HepG2 (cell line): ENCODE data around the gene UCN. TPM values are rescaled to one million over a fixed set of nuclear protein-coding genes. Genes with fewer than 3 reads are reported as not detected.

Experiments
- ATAD3A ChIP-seq: sonication (generic); formaldehyde crosslinking; IDR thresholded peaks from 2 replicates; pipeline ENCODE4 v1.4.0; 2020; ENCODE audit warnings: missing genetic modification reagents
- CENPX ChIP-seq: sonication (generic); formaldehyde crosslinking; IDR thresholded peaks from 2 replicates; pipeline ENCODE4 v1.9.0; 2021; ENCODE audit warnings: mild to moderate bottlenecking, missing genetic modification reagents, moderate library complexity
- CHD4 ChIP-seq: fragments of 200-600 bp; sonication (generic); IDR thresholded peaks from 2 replicates; pipeline ENCODE4 v1.7.0; 2017; ENCODE audit warnings: mild to moderate bottlenecking, low read length, borderline replicate concordance
- DMAP1 ChIP-seq: IDR thresholded peaks from 2 replicates; pipeline ENCODE4 v1.6.1; 2016
- ETV6 ChIP-seq: sonication (generic); formaldehyde crosslinking; conservative IDR thresholded peaks from 2 replicates; pipeline ENCODE4 v1.4.0; 2020; ENCODE audit warnings: missing genetic modification reagents
- GATAD1 ChIP-seq: IDR thresholded peaks from 2 replicates; pipeline ENCODE4 v1.6.1; 2016; ENCODE audit warnings: missing genetic modification reagents, missing compliant biosample characterization
- HDAC2 ChIP-seq: sonication (generic); formaldehyde crosslinking; IDR thresholded peaks from 2 replicates; pipeline ENCODE4 v1.4.0; 2020; ENCODE audit warnings: missing genetic modification reagents
- HES4 ChIP-seq: sonication (generic); formaldehyde crosslinking; IDR thresholded peaks from 2 replicates; pipeline ENCODE4 v1.9.0; 2021; ENCODE audit warnings: mild to moderate bottlenecking, missing genetic modification reagents, borderline replicate concordance
- KDM6A ChIP-seq: IDR thresholded peaks from 2 replicates; pipeline ENCODE4 v1.6.1; 2016; ENCODE audit warnings: low read depth
- MXI1 ChIP-seq: IDR thresholded peaks from 3 replicates; pipeline ENCODE4 v1.6.1; 2012; ENCODE audit warnings: low read depth, low read length, inconsistent platforms, borderline replicate concordance
- RARA ChIP-seq: IDR thresholded peaks from 2 replicates; pipeline ENCODE4 v1.6.1; 2016; ENCODE audit warnings: missing genetic modification reagents, missing compliant biosample characterization
- SIN3B ChIP-seq: fragments of 150-350 bp; IDR thresholded peaks from 2 replicates; pipeline ENCODE4 v1.6.1; 2014; ENCODE audit warnings: low read length
- ZBTB21 ChIP-seq: sonication (generic); formaldehyde crosslinking; IDR thresholded peaks from 2 replicates; pipeline ENCODE4 v1.4.0; 2020; ENCODE audit warnings: missing genetic modification reagents
- ZMAT3 ChIP-seq: sonication (generic); formaldehyde crosslinking; conservative IDR thresholded peaks from 2 replicates; pipeline ENCODE4 v1.7.0; 2021; ENCODE audit warnings: missing genetic modification reagents
- ZNF232 ChIP-seq: sonication (generic); formaldehyde crosslinking; IDR thresholded peaks from 2 replicates; pipeline ENCODE4 v1.4.0; 2020; ENCODE audit warnings: missing genetic modification reagents, borderline replicate concordance
- ZNF292 ChIP-seq: sonication (generic); formaldehyde crosslinking; IDR thresholded peaks from 2 replicates; pipeline ENCODE4 v1.8.1; 2022; ENCODE audit warnings: mild to moderate bottlenecking, low read depth, missing genetic modification reagents, borderline replicate concordance
- ZNF441 ChIP-seq: sonication (generic); formaldehyde crosslinking; IDR thresholded peaks from 2 replicates; pipeline ENCODE4 v1.7.0; 2021; ENCODE audit warnings: missing genetic modification reagents, borderline replicate concordance
- ZNF564 ChIP-seq: sonication (generic); formaldehyde crosslinking; IDR thresholded peaks from 2 replicates; pipeline ENCODE4 v1.8.1; 2023; ENCODE audit warnings: mild to moderate bottlenecking, missing genetic modification reagents
- polyA plus RNA-seq, 8 experiments: library from polyadenylated mRNA; depleted of rRNA in 3 of 8; stranded (reverse) in 7 of 8; unstranded in 1 of 8; fragments of >200 nt; fragmentation: Illumina TruSeq in 4 of 8; extraction: Trizol in 4 of 8; gene quantifications; 2 replicates each; pipeline versions ENCODE4 v1.2.1 to v1.2.3, GENCODE V29; 2011 to 2016; ENCODE audit warnings: low read depth in 4 of 8, missing spikeins in 1 of 8, mixed read lengths in 1 of 8; ENCODE audit not compliant: insufficient read depth in 1 of 8
- total RNA-seq, 5 experiments: library from RNA; depleted of rRNA; stranded (reverse); fragments of >200 nt; fragmentation: Illumina TruSeq; extraction: Trizol; gene quantifications; 2 replicates each; pipeline ENCODE4 v1.2.3, GENCODE V29; 2016; ENCODE audit warnings: low read depth in 1 of 5
- TF ChIP-seq, protein P1 (sequence below), 2 experiments: sonication (generic) in 1 of 2; formaldehyde crosslinking in 1 of 2; IDR thresholded peaks; 2 replicates each; pipeline versions ENCODE4 v1.4.0 to v1.6.1; 2018 to 2020; ENCODE audit warnings: missing genetic modification reagents in 2 of 2, borderline replicate concordance in 1 of 2, low read depth in 1 of 2, mild to moderate bottlenecking in 1 of 2, missing biosample characterization in 1 of 2
- TF ChIP-seq, protein P2 (sequence below): sonication (generic); formaldehyde crosslinking; IDR thresholded peaks from 2 replicates; pipeline ENCODE4 v1.4.0; 2020; ENCODE audit warnings: missing genetic modification reagents, borderline replicate concordance
- TF ChIP-seq, protein P3 (sequence below): sonication (generic); formaldehyde crosslinking; IDR thresholded peaks from 2 replicates; pipeline ENCODE4 v1.5.0; 2020; ENCODE audit warnings: missing genetic modification reagents

Gene UCN
- total and polyA plus RNA-seq, 2 of the 13 experiments (the other 11 are each of a cell fraction or from before 2014, with no cell fraction given), result 1.2 to 2.3 TPM

DNA sequence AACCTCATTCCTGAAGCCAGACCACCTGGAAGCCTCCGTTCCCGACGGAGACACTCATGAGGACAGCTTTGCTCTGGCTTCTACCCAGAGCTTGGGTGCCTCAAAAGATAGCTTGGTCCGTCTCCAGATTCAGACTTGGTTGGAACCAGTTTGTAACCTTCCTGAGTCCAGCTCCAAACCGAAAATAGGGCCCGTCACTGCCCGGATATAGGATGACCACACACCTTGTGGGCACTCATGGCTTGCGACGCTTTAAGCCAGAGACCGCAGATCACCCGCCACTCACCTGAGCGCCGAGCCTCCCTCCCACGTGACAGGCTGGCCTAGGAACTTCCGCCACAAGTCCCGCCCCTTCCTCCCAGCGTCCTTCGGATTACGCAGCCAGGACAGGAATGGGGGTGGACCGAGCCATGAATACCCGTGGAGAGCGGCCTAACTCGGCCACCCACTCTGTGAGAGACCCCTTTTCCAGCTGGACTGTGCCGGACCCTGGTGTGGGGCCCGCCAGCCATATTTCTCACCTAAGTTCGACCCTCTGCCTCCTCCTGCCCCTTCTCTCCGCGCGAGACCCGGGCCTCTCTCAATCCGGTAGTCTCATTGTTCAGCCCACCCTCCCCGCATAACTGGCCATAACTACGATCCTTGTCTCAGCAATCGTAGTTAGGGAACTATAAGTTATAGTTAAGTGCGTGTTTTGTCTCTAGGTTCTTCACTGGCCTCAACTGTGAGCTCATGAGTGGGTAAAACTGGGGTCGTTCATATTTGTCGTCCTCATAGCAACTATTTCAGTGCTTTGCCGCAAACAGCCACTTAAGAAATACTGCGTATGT is 14.7 kb upstream of the UCN start, which contains the start of gene MPV17 (continued):
- TF ChIP-seq, protein P1, sequence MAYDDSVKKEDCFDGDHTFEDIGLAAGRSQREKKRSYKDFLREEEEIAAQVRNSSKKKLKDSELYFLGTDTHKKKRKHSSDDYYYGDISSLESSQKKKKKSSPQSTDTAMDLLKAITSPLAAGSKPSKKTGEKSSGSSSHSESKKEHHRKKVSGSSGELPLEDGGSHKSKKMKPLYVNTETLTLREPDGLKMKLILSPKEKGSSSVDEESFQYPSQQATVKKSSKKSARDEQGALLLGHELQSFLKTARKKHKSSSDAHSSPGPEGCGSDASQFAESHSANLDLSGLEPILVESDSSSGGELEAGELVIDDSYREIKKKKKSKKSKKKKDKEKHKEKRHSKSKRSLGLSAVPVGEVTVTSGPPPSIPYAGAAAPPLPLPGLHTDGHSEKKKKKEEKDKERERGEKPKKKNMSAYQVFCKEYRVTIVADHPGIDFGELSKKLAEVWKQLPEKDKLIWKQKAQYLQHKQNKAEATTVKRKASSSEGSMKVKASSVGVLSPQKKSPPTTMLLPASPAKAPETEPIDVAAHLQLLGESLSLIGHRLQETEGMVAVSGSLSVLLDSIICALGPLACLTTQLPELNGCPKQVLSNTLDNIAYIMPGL (CRISPR knock-in tag; IDR thresholded peaks at IDR 0.05; ENCODE audit: borderline replicate concordance in 1 of 2, low read depth in 1 of 2), result peak; percentile 69 to 92
- TF ChIP-seq ZNF564 (CRISPR knock-in tag) (no peak), ZNF232 (CRISPR knock-in tag) (no peak), MXI1 (peak; percentile 95; the same call in 2 of the 3 replicates), ZBTB21 (CRISPR knock-in tag) (peak; percentile 30; the same call in 1 of the 2 replicates), HDAC2 (peak; percentile 44), CENPX (CRISPR knock-in tag) (no peak), HES4 (CRISPR knock-in tag) (peak; percentile 91; the same call in 1 of the 2 replicates), ZMAT3 (CRISPR knock-in tag) (no peak; the same call in 1 of the 2 replicates), CHD4 (0 out of 2 replicates have a peak, but pooled peaks have one; percentile 55), ETV6 (CRISPR knock-in tag) (no peak; the same call in 1 of the 2 replicates), GATAD1 (peak; percentile 97), KDM6A (CRISPR knock-in tag) (peak; percentile 45), ATAD3A (CRISPR knock-in tag) (no peak), RARA (CRISPR knock-in tag) (peak; percentile 18), DMAP1 (CRISPR knock-in tag) (peak; percentile 93; the same call in 1 of the 2 replicates), ZNF441 (peak; percentile 78; the same call in 1 of the 2 replicates), ZNF292 (CRISPR knock-in tag) (no peak; the same call in 1 of the 2 replicates), SIN3B (peak; percentile 74)
- TF ChIP-seq, protein P2, sequence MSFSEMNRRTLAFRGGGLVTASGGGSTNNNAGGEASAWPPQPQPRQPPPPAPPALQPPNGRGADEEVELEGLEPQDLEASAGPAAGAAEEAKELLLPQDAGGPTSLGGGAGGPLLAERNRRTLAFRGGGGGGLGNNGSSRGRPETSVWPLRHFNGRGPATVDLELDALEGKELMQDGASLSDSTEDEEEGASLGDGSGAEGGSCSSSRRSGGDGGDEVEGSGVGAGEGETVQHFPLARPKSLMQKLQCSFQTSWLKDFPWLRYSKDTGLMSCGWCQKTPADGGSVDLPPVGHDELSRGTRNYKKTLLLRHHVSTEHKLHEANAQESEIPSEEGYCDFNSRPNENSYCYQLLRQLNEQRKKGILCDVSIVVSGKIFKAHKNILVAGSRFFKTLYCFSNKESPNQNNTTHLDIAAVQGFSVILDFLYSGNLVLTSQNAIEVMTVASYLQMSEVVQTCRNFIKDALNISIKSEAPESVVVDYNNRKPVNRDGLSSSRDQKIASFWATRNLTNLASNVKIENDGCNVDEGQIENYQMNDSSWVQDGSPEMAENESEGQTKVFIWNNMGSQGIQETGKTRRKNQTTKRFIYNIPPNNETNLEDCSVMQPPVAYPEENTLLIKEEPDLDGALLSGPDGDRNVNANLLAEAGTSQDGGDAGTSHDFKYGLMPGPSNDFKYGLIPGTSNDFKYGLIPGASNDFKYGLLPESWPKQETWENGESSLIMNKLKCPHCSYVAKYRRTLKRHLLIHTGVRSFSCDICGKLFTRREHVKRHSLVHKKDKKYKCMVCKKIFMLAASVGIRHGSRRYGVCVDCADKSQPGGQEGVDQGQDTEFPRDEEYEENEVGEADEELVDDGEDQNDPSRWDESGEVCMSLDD (CRISPR knock-in tag), result peak; percentile 60; the same call in 1 of the 2 replicates
- TF ChIP-seq, protein P3, sequence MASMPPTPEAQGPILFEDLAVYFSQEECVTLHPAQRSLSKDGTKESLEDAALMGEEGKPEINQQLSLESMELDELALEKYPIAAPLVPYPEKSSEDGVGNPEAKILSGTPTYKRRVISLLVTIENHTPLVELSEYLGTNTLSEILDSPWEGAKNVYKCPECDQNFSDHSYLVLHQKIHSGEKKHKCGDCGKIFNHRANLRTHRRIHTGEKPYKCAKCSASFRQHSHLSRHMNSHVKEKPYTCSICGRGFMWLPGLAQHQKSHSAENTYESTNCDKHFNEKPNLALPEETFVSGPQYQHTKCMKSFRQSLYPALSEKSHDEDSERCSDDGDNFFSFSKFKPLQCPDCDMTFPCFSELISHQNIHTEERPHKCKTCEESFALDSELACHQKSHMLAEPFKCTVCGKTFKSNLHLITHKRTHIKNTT, result no peak
